SK-N-SH (cell line): ENCODE results near the gene NOTCH1. TPM values are rescaled to one million over a fixed set of nuclear protein-coding genes. Genes with fewer than 3 reads are reported as not detected.
A peak's percentile ranks its signal among the peaks of the same experiment; 100 is the strongest.

Source experiments
- CTCF ChIA-PET: fragments of 300-600, 350-600 bp; formaldehyde crosslinking; extraction: SDS; loops from one replicate; lab custom pipeline; 2021; lab: Yijun Ruan, JAX
- POLR2A ChIA-PET: fragments of 350-600 bp; sonication (Branson Sonifier 250); formaldehyde crosslinking; extraction: SDS; loops from one replicate; lab custom pipeline; 2020; ENCODE audit warnings: antibody characterized with exemption, inconsistent platforms; lab: Yijun Ruan, JAX
- DNase-seq: peaks from one replicate; pipeline ENCODE4 v3.0.0; 2012
- H2AFZ ChIP-seq: fragments of 200-600 bp; sonication (generic); 2 replicates; pipeline ENCODE4 v1.8.1; 2016; ENCODE audit warnings: antibody characterized with exemption, mild to moderate bottlenecking, low read depth
- H3F3A ChIP-seq: fragments of 200-600 bp; sonication (generic); replicated peaks from 2 replicates; pipeline ENCODE3; 2016; ENCODE audit warnings: antibody characterized with exemption, mild to moderate bottlenecking; ENCODE audit not compliant: insufficient read depth
- H3K27ac ChIP-seq, 2 experiments: fragments of 200-500 bp in 1 of 2; fragments of 200-600 bp in 1 of 2; sonication (Bioruptor generic) in 1 of 2; sonication (generic), shearing (Covaris generic) in 1 of 2; 2 replicates each; pipeline versions ENCODE4 v1.5.1 to v1.6.1; 2014 to 2016; ENCODE audit warnings: low read depth in 2 of 2, inconsistent platforms in 1 of 2, low read length in 1 of 2, mild to moderate bottlenecking in 1 of 2, mixed read lengths in 1 of 2
- H3K27me3 ChIP-seq: fragments of 200-600 bp; sonication (generic), shearing (Covaris generic); 2 replicates; pipeline ENCODE4 v1.6.1; 2016; ENCODE audit warnings: mixed run types; ENCODE audit not compliant: insufficient read depth
- H3K36me3 ChIP-seq, 2 experiments: fragments of 200-500 bp in 1 of 2; fragments of 200-600 bp in 1 of 2; sonication (Bioruptor generic) in 1 of 2; sonication (generic) in 1 of 2; replicated peaks in 1 of 2; 2 replicates each; pipeline versions ENCODE3 to v1.5.1; 2014 to 2016; ENCODE audit warnings: low read length in 1 of 2, mild to moderate bottlenecking in 1 of 2; ENCODE audit not compliant: insufficient read depth in 2 of 2, control insufficient read depth in 1 of 2
- H3K4me1 ChIP-seq, 2 experiments: fragments of 200-500 bp in 1 of 2; fragments of 200-600 bp in 1 of 2; sonication (Bioruptor generic) in 1 of 2; sonication (generic), shearing (Covaris generic) in 1 of 2; 2 replicates each; pipeline versions ENCODE4 v1.5.1 to v1.6.1; 2014 to 2016; ENCODE audit warnings: low read depth in 1 of 2, low read length in 1 of 2, mixed run types in 1 of 2; ENCODE audit not compliant: insufficient read depth in 2 of 2, control insufficient read depth in 1 of 2
- H3K4me2 ChIP-seq: fragments of 200-600 bp; sonication (generic), shearing (Covaris generic); 2 replicates; pipeline ENCODE4 v1.6.1; 2017; ENCODE audit warnings: mixed run types
- H3K4me3 ChIP-seq, 2 experiments: fragments of 200-500 bp in 1 of 2; fragments of 200-600 bp in 1 of 2; sonication (Bioruptor generic) in 1 of 2; sonication (generic), shearing (Covaris generic) in 1 of 2; 2 replicates each; pipeline versions ENCODE4 v1.5.1 to v1.8.1; 2014 to 2016; ENCODE audit warnings: low read depth in 2 of 2, inconsistent platforms in 1 of 2, low read length in 1 of 2, mild to moderate bottlenecking in 1 of 2, mixed read lengths in 1 of 2, moderate library complexity in 1 of 2
- H3K79me2 ChIP-seq: fragments of 200-600 bp; sonication (generic); 2 replicates; pipeline ENCODE4 v1.8.1; 2017; ENCODE audit warnings: mild to moderate bottlenecking; ENCODE audit not compliant: insufficient read depth
- H3K9ac ChIP-seq: fragments of 200-600 bp; sonication (generic); 2 replicates; pipeline ENCODE4 v1.6.1; 2017; ENCODE audit warnings: mixed run types
- H3K9me2 ChIP-seq: fragments of 200-600 bp; sonication (generic); 2 replicates; pipeline ENCODE4 v1.6.1; 2017; ENCODE audit warnings: mixed run types
- H3K9me3 ChIP-seq: fragments of 200-600 bp; sonication (generic); 2 replicates; pipeline ENCODE4 v1.6.1; 2017; ENCODE audit warnings: mixed run types, mild to moderate bottlenecking, moderate library complexity
- H4K20me1 ChIP-seq: fragments of 200-600 bp; sonication (generic); 2 replicates; pipeline ENCODE4 v1.6.1; 2017; ENCODE audit warnings: mild to moderate bottlenecking, mixed run types; ENCODE audit not compliant: insufficient read depth
- CHD2 ChIP-seq: fragments of 150-350 bp; IDR thresholded peaks from 2 replicates; pipeline ENCODE4 v1.6.1; 2018; ENCODE audit warnings: low read length; ENCODE audit not compliant: partially characterized antibody
- EP300 ChIP-seq, 2 experiments: IDR thresholded peaks; 2 replicates each; pipeline versions ENCODE4 v1.4.0 to v1.6.1; 2012; ENCODE audit warnings: borderline replicate concordance in 1 of 2, low read depth in 1 of 2, low read length in 1 of 2
- FOXJ3 ChIP-seq: sonication (generic); formaldehyde crosslinking; IDR thresholded peaks from 2 replicates; pipeline ENCODE4 v1.5.1; 2020; ENCODE audit warnings: mild to moderate bottlenecking, missing genetic modification reagents
- FOXM1 ChIP-seq: IDR thresholded peaks from 2 replicates; pipeline ENCODE4 v1.4.0; 2012; ENCODE audit warnings: low read depth, mild to moderate bottlenecking
- MXI1 ChIP-seq: IDR thresholded peaks from 2 replicates; pipeline ENCODE4 v1.6.1; 2012; ENCODE audit warnings: mild to moderate bottlenecking, low read depth, low read length, improper control_type of control experiment
- NFIC ChIP-seq: IDR thresholded peaks from 2 replicates; pipeline ENCODE4 v1.4.0; 2012; ENCODE audit warnings: borderline replicate concordance
- NRF1 ChIP-seq: IDR thresholded peaks from 2 replicates; pipeline ENCODE4 v1.6.1; 2012; ENCODE audit warnings: low read depth, mild to moderate bottlenecking, low read length
- POLR2AphosphoS5 ChIP-seq: IDR thresholded peaks from 2 replicates; pipeline ENCODE4 v1.6.1; 2012; ENCODE audit warnings: low read depth, low read length
- REST ChIP-seq: IDR thresholded peaks from 2 replicates; pipeline ENCODE4 v1.6.1; 2012; ENCODE audit warnings: mild to moderate bottlenecking, low read depth, low read length, moderate library complexity
- RFX5 ChIP-seq: IDR thresholded peaks from 2 replicates; pipeline ENCODE4 v1.6.1; 2012; ENCODE audit warnings: mild to moderate bottlenecking, improper control_type of control experiment, low read length
- RXRA ChIP-seq: IDR thresholded peaks from 2 replicates; pipeline ENCODE4 v1.4.0; 2012; ENCODE audit warnings: low read depth, mild to moderate bottlenecking, borderline replicate concordance
- SIN3A ChIP-seq: IDR thresholded peaks from 2 replicates; pipeline ENCODE4 v1.6.1; 2012; ENCODE audit warnings: low read depth, mild to moderate bottlenecking, low read length, moderate library complexity, borderline replicate concordance
- SMC3 ChIP-seq: IDR thresholded peaks from 2 replicates; pipeline ENCODE4 v1.6.1; 2012; ENCODE audit warnings: low read depth, low read length, improper control_type of control experiment
- TAF1 ChIP-seq: IDR thresholded peaks from 2 replicates; pipeline ENCODE4 v1.6.1; 2012; ENCODE audit warnings: low read depth, mild to moderate bottlenecking, low read length, moderate library complexity, borderline replicate concordance
- TCF12 ChIP-seq: IDR thresholded peaks from 2 replicates; pipeline ENCODE4 v1.4.0; 2012
- YY1 ChIP-seq: IDR thresholded peaks from 2 replicates; pipeline ENCODE4 v1.4.0; 2012; ENCODE audit warnings: low read depth, mild to moderate bottlenecking
- WGBS: methylation state at CpG from one replicate; pipeline ENCODE4 v1.1.6; 2017; ENCODE audit warnings: low lambda C conversion rate; 5-methylcytosine and 5-hydroxymethylcytosine counted together
- polyA plus RNA-seq, 3 experiments: library from polyadenylated mRNA; depleted of rRNA; stranded (reverse); fragments of >200 nt; gene quantifications; 2 replicates each; pipeline ENCODE4 v1.2.3, GENCODE V29; 2012
- TF ChIP-seq, protein P1 (sequence below): IDR thresholded peaks from 2 replicates; pipeline ENCODE4 v1.4.0; 2012; ENCODE audit warnings: low read depth, borderline replicate concordance
- TF ChIP-seq, protein P2 (sequence below): IDR thresholded peaks from 2 replicates; pipeline ENCODE4 v1.4.0; 2012; ENCODE audit warnings: low read depth
- TF ChIP-seq, protein P3 (sequence below): IDR thresholded peaks from 2 replicates; pipeline ENCODE4; 2012

The NOTCH1 gene
- 2.6 and 6.6 TPM in 2 replicates for polyA plus RNA-seq (2012; rRNA removed)
- polyA plus RNA-seq (2012; cell fraction: cytosol; rRNA removed): 3.3 and 4.8 TPM in 2 replicates
- polyA plus RNA-seq (2012; cell fraction: nucleus; rRNA removed): 25.0 and 35.2 TPM in 2 replicates

GRCh38 chr9:136545965-136546696 lies at the start of gene NOTCH1:
Gene NOTCH1 (minus strand): TSS chr9:136546048. CDS start chr9:136545786, 262 bp downstream.
- H3K9ac ChIP-seq: peak within 1 kb of the TSS; percentile 84
- H3K9me2 ChIP-seq: no peaks in the 10 kb centered on the region
- peaks cover 19% of the 10 kb centered on the region for H4K20me1 ChIP-seq
- no peaks in the 10 kb centered on the region for H3K27me3 ChIP-seq
- WGBS: 3% methylated on average over 38 of the region's 94 CpGs
- DNase-seq: peak; percentile 88
- peak within 1 kb of the TSS; percentile 99 for H3K4me2 ChIP-seq
- H3K27ac ChIP-seq: peak within 1 kb of the TSS; percentile 74
- H3K4me3 ChIP-seq: peak within 1 kb of the TSS; percentile 69 to 95
- no peaks in the 10 kb centered on the region for H3K9me3 ChIP-seq
- H3K79me2 ChIP-seq: peaks cover 30% of the 10 kb centered on the region
- peak within 1 kb of the TSS; percentile 68 for H2AFZ ChIP-seq
- peaks cover 17 to 30% of the 10 kb centered on the region in 2 experiments; a peak in 3 of 4 replicates for H3K4me1 ChIP-seq
- POLR2A ChIA-PET: no interaction called here
- CTCF ChIA-PET: no interaction called here
- H3K36me3 ChIP-seq: peaks cover 0 to 4% of the 10 kb centered on the region in 2 experiments
- TF ChIP-seq EP300 (IDR thresholded peaks at IDR 0.05; ENCODE audit: borderline replicate concordance in 1 of 2, low read depth in 1 of 2, low read length in 1 of 2) (peak in 1 of 2 experiments; percentile 47; a peak in 1 of 4 replicates), MXI1 (0 out of 2 replicates have a peak, but pooled peaks have one; percentile 30), TCF12 (peak; percentile 43; the same call in 1 of the 2 replicates), RFX5 (no peak), RXRA (peak; percentile 44; the same call in 1 of the 2 replicates), YY1 (peak; percentile 55), CHD2 (peak; percentile 51), SMC3 (no peak), SIN3A (peak; percentile 65; the same call in 1 of the 2 replicates), NRF1 (0 out of 2 replicates have a peak, but pooled peaks have one; percentile 1), FOXM1 (0 out of 2 replicates have a peak, but pooled peaks have one; percentile 49), FOXJ3 (CRISPR knock-in tag) (no peak), TAF1 (peak; percentile 57), REST (peak; percentile 25; the same call in 1 of the 2 replicates), NFIC (peak; percentile 63; the same call in 1 of the 2 replicates), POLR2AphosphoS5 (peak; percentile 29; the same call in 1 of the 2 replicates)
- TF ChIP-seq, protein P1, sequence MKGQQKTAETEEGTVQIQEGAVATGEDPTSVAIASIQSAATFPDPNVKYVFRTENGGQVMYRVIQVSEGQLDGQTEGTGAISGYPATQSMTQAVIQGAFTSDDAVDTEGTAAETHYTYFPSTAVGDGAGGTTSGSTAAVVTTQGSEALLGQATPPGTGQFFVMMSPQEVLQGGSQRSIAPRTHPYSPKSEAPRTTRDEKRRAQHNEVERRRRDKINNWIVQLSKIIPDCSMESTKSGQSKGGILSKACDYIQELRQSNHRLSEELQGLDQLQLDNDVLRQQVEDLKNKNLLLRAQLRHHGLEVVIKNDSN: no peak
- TF ChIP-seq, protein P2, sequence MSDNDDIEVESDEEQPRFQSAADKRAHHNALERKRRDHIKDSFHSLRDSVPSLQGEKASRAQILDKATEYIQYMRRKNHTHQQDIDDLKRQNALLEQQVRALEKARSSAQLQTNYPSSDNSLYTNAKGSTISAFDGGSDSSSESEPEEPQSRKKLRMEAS: peak; percentile 75; the same call in 1 of the 2 replicates
- TF ChIP-seq, protein P3, sequence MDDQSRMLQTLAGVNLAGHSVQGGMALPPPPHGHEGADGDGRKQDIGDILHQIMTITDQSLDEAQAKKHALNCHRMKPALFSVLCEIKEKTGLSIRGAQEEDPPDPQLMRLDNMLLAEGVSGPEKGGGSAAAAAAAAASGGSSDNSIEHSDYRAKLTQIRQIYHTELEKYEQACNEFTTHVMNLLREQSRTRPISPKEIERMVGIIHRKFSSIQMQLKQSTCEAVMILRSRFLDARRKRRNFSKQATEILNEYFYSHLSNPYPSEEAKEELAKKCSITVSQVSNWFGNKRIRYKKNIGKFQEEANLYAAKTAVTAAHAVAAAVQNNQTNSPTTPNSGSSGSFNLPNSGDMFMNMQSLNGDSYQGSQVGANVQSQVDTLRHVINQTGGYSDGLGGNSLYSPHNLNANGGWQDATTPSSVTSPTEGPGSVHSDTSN: peak; percentile 71
- no peaks in the 10 kb centered on the region for H3F3A ChIP-seq
